ENCODE results near the gene OSTC.

The OSTC gene

GRCh38 chr4:108693211-108693610 is 42.8 kb downstream of the OSTC start:
- no peaks in the 10 kb centered on the region for H3K9me3 ChIP-seq (ENCODE audit: control insufficient read depth in 1 of 2, low read length in 2 of 2)
- no peak overlapping the region for H3K9ac ChIP-seq (ENCODE audit: low read depth in 1 of 2, low read length in 2 of 2)
- no peak overlapping the region for H3K4me3 ChIP-seq (ENCODE audit: low read depth in 1 of 2, low read length in 2 of 2)
- H3K27ac ChIP-seq (ENCODE audit: low read depth, low read length), result no peak overlapping the region
- H3K36me3 ChIP-seq (ENCODE audit: control insufficient read depth in 1 of 2, insufficient read depth in 2 of 2, low read length in 2 of 2), result no peaks in the 10 kb centered on the region
- H3K4me1 ChIP-seq (ENCODE audit: control insufficient read depth in 1 of 2, insufficient read depth in 2 of 2, low read length in 2 of 2), result no peaks in the 10 kb centered on the region
- H3K27me3 ChIP-seq (ENCODE audit: control insufficient read depth in 1 of 2, insufficient read depth in 2 of 2, low read length in 2 of 2), result no peaks in the 10 kb centered on the region

GRCh38 chr4:108693819-108694218 is 43.4 kb downstream of the OSTC start:
- Histone ChIP-seq H3K36me3 (ENCODE audit: control insufficient read depth in 1 of 2, insufficient read depth in 2 of 2, low read length in 2 of 2) (no peaks in the 10 kb centered on the region), H3K27me3 (ENCODE audit: control insufficient read depth in 1 of 2, insufficient read depth in 2 of 2, low read length in 2 of 2) (no peaks in the 10 kb centered on the region), H3K4me1 (ENCODE audit: control insufficient read depth in 1 of 2, insufficient read depth in 2 of 2, low read length in 2 of 2) (no peaks in the 10 kb centered on the region), H3K4me3 (ENCODE audit: low read depth in 1 of 2, low read length in 2 of 2) (no peak overlapping the region), H3K9ac (ENCODE audit: low read depth in 1 of 2, low read length in 2 of 2) (no peak overlapping the region), H3K27ac (ENCODE audit: low read depth, low read length) (no peak overlapping the region), H3K9me3 (ENCODE audit: control insufficient read depth in 1 of 2, low read length in 2 of 2) (no peaks in the 10 kb centered on the region)

- Histone ChIP-seq H3K9ac (ENCODE audit: low read depth in 1 of 2, low read length in 2 of 2) (no peak overlapping the region), H3K9me3 (ENCODE audit: control insufficient read depth in 1 of 2, low read length in 2 of 2) (no peaks in the 10 kb centered on the region), H3K27me3 (ENCODE audit: control insufficient read depth in 1 of 2, insufficient read depth in 2 of 2, low read length in 2 of 2) (no peaks in the 10 kb centered on the region), H3K4me1 (ENCODE audit: control insufficient read depth in 1 of 2, insufficient read depth in 2 of 2, low read length in 2 of 2) (no peaks in the 10 kb centered on the region), H3K4me3 (ENCODE audit: low read depth in 1 of 2, low read length in 2 of 2) (no peak overlapping the region), H3K27ac (ENCODE audit: low read depth, low read length) (no peak overlapping the region), H3K36me3 (ENCODE audit: control insufficient read depth in 1 of 2, insufficient read depth in 2 of 2, low read length in 2 of 2) (no peaks in the 10 kb centered on the region)
Observed at GRCh38 chr4:108694423-108694822, 44.0 kb downstream of the OSTC start.

GRCh38 chr4:108695062-108695461 is 44.7 kb downstream of the OSTC start:
- no peaks in the 10 kb centered on the region for H3K4me1 ChIP-seq (ENCODE audit: control insufficient read depth in 1 of 2, insufficient read depth in 2 of 2, low read length in 2 of 2)
- H3K27me3 ChIP-seq (ENCODE audit: control insufficient read depth in 1 of 2, insufficient read depth in 2 of 2, low read length in 2 of 2), result no peaks in the 10 kb centered on the region
- H3K27ac ChIP-seq (ENCODE audit: low read depth, low read length), result no peak overlapping the region
- H3K4me3 ChIP-seq (ENCODE audit: low read depth in 1 of 2, low read length in 2 of 2), result no peak overlapping the region
- no peaks in the 10 kb centered on the region for H3K9me3 ChIP-seq (ENCODE audit: control insufficient read depth in 1 of 2, low read length in 2 of 2)
- no peaks in the 10 kb centered on the region for H3K36me3 ChIP-seq (ENCODE audit: control insufficient read depth in 1 of 2, insufficient read depth in 2 of 2, low read length in 2 of 2)
- no peak overlapping the region for H3K9ac ChIP-seq (ENCODE audit: low read depth in 1 of 2, low read length in 2 of 2)

GRCh38 chr4:108696160-108696559 is 45.8 kb downstream of the OSTC start:
- H3K4me1 ChIP-seq (ENCODE audit: control insufficient read depth in 1 of 2, insufficient read depth in 2 of 2, low read length in 2 of 2), result no peaks in the 10 kb centered on the region
- no peak overlapping the region for H3K4me3 ChIP-seq (ENCODE audit: low read depth in 1 of 2, low read length in 2 of 2)
- H3K27ac ChIP-seq (ENCODE audit: low read depth, low read length), result no peak overlapping the region
- no peaks in the 10 kb centered on the region for H3K27me3 ChIP-seq (ENCODE audit: control insufficient read depth in 1 of 2, insufficient read depth in 2 of 2, low read length in 2 of 2)
- H3K9me3 ChIP-seq (ENCODE audit: control insufficient read depth in 1 of 2, low read length in 2 of 2), result no peaks in the 10 kb centered on the region
- no peaks in the 10 kb centered on the region for H3K36me3 ChIP-seq (ENCODE audit: control insufficient read depth in 1 of 2, insufficient read depth in 2 of 2, low read length in 2 of 2)
- H3K9ac ChIP-seq (ENCODE audit: low read depth in 1 of 2, low read length in 2 of 2), result no peak overlapping the region

GRCh38 chr4:108700081-108700757 is 49.8 kb downstream of the OSTC start:
- H3K27me3 ChIP-seq (ENCODE audit: control insufficient read depth in 1 of 2, insufficient read depth in 2 of 2, low read length in 2 of 2), result no peaks in the 10 kb centered on the region
- no peaks in the 10 kb centered on the region for H3K4me1 ChIP-seq (ENCODE audit: control insufficient read depth in 1 of 2, insufficient read depth in 2 of 2, low read length in 2 of 2)
- H3K9ac ChIP-seq (ENCODE audit: low read depth in 1 of 2, low read length in 2 of 2), result no peak overlapping the region
- no peaks in the 10 kb centered on the region for H3K9me3 ChIP-seq (ENCODE audit: control insufficient read depth in 1 of 2, low read length in 2 of 2)
- H3K27ac ChIP-seq (ENCODE audit: low read depth, low read length), result no peak overlapping the region
- no peaks in the 10 kb centered on the region for H3K36me3 ChIP-seq (ENCODE audit: control insufficient read depth in 1 of 2, insufficient read depth in 2 of 2, low read length in 2 of 2)
- H3K4me3 ChIP-seq (ENCODE audit: low read depth in 1 of 2, low read length in 2 of 2), result no peak overlapping the region

GRCh38 chr4:108702960-108703359 is 52.6 kb downstream of the OSTC start:
- Histone ChIP-seq H3K27ac (ENCODE audit: low read depth, low read length) (no peak overlapping the region), H3K27me3 (ENCODE audit: control insufficient read depth in 1 of 2, insufficient read depth in 2 of 2, low read length in 2 of 2) (no peaks in the 10 kb centered on the region), H3K9ac (ENCODE audit: low read depth in 1 of 2, low read length in 2 of 2) (no peak overlapping the region), H3K4me1 (ENCODE audit: control insufficient read depth in 1 of 2, insufficient read depth in 2 of 2, low read length in 2 of 2) (no peaks in the 10 kb centered on the region), H3K4me3 (ENCODE audit: low read depth in 1 of 2, low read length in 2 of 2) (no peak overlapping the region), H3K9me3 (ENCODE audit: control insufficient read depth in 1 of 2, low read length in 2 of 2) (no peaks in the 10 kb centered on the region), H3K36me3 (ENCODE audit: control insufficient read depth in 1 of 2, insufficient read depth in 2 of 2, low read length in 2 of 2) (no peaks in the 10 kb centered on the region)

- H3K9ac ChIP-seq (ENCODE audit: low read depth in 1 of 2, low read length in 2 of 2), result no peak overlapping the region
- H3K36me3 ChIP-seq (ENCODE audit: control insufficient read depth in 1 of 2, insufficient read depth in 2 of 2, low read length in 2 of 2), result no peaks in the 10 kb centered on the region
- no peaks in the 10 kb centered on the region for H3K27me3 ChIP-seq (ENCODE audit: control insufficient read depth in 1 of 2, insufficient read depth in 2 of 2, low read length in 2 of 2)
- no peaks in the 10 kb centered on the region for H3K9me3 ChIP-seq (ENCODE audit: control insufficient read depth in 1 of 2, low read length in 2 of 2)
- H3K27ac ChIP-seq (ENCODE audit: low read depth, low read length), result no peak overlapping the region
- no peaks in the 10 kb centered on the region for H3K4me1 ChIP-seq (ENCODE audit: control insufficient read depth in 1 of 2, insufficient read depth in 2 of 2, low read length in 2 of 2)
- no peak overlapping the region for H3K4me3 ChIP-seq (ENCODE audit: low read depth in 1 of 2, low read length in 2 of 2)
Observed at GRCh38 chr4:108703370-108703769, 53.0 kb downstream of the OSTC start.

- no peaks in the 10 kb centered on the region for H3K27me3 ChIP-seq (ENCODE audit: control insufficient read depth in 1 of 2, insufficient read depth in 2 of 2, low read length in 2 of 2)
- no peaks in the 10 kb centered on the region for H3K4me1 ChIP-seq (ENCODE audit: control insufficient read depth in 1 of 2, insufficient read depth in 2 of 2, low read length in 2 of 2)
- no peak overlapping the region for H3K9ac ChIP-seq (ENCODE audit: low read depth in 1 of 2, low read length in 2 of 2)
- no peak overlapping the region for H3K4me3 ChIP-seq (ENCODE audit: low read depth in 1 of 2, low read length in 2 of 2)
- no peaks in the 10 kb centered on the region for H3K36me3 ChIP-seq (ENCODE audit: control insufficient read depth in 1 of 2, insufficient read depth in 2 of 2, low read length in 2 of 2)
- no peak overlapping the region for H3K27ac ChIP-seq (ENCODE audit: low read depth, low read length)
- no peaks in the 10 kb centered on the region for H3K9me3 ChIP-seq (ENCODE audit: control insufficient read depth in 1 of 2, low read length in 2 of 2)
Observed at GRCh38 chr4:108703966-108704365, 53.6 kb downstream of the OSTC start.

- Histone ChIP-seq H3K36me3 (ENCODE audit: control insufficient read depth in 1 of 2, insufficient read depth in 2 of 2, low read length in 2 of 2) (no peaks in the 10 kb centered on the region), H3K27ac (ENCODE audit: low read depth, low read length) (no peak overlapping the region), H3K4me1 (ENCODE audit: control insufficient read depth in 1 of 2, insufficient read depth in 2 of 2, low read length in 2 of 2) (no peaks in the 10 kb centered on the region), H3K9me3 (ENCODE audit: control insufficient read depth in 1 of 2, low read length in 2 of 2) (no peaks in the 10 kb centered on the region), H3K9ac (ENCODE audit: low read depth in 1 of 2, low read length in 2 of 2) (no peak overlapping the region), H3K4me3 (ENCODE audit: low read depth in 1 of 2, low read length in 2 of 2) (no peak overlapping the region), H3K27me3 (ENCODE audit: control insufficient read depth in 1 of 2, insufficient read depth in 2 of 2, low read length in 2 of 2) (no peaks in the 10 kb centered on the region)
Observed at GRCh38 chr4:108706289-108706688, 55.9 kb downstream of the OSTC start.

GRCh38 chr4:108709234-108709633 is 58.8 kb downstream of the OSTC start:
- Histone ChIP-seq H3K9ac (ENCODE audit: low read depth in 1 of 2, low read length in 2 of 2) (no peak overlapping the region), H3K9me3 (ENCODE audit: control insufficient read depth in 1 of 2, low read length in 2 of 2) (no peaks in the 10 kb centered on the region), H3K4me3 (ENCODE audit: low read depth in 1 of 2, low read length in 2 of 2) (no peak overlapping the region), H3K4me1 (ENCODE audit: control insufficient read depth in 1 of 2, insufficient read depth in 2 of 2, low read length in 2 of 2) (no peaks in the 10 kb centered on the region), H3K27ac (ENCODE audit: low read depth, low read length) (no peak overlapping the region), H3K27me3 (ENCODE audit: control insufficient read depth in 1 of 2, insufficient read depth in 2 of 2, low read length in 2 of 2) (no peaks in the 10 kb centered on the region), H3K36me3 (ENCODE audit: control insufficient read depth in 1 of 2, insufficient read depth in 2 of 2, low read length in 2 of 2) (no peaks in the 10 kb centered on the region)
